ENCODE data around the gene EYA3.

Gene EYA3

GRCh38 chr1:27960762-27961645 lies 127.4 kb downstream of the EYA3 start:
- H3K9me3 ChIP-seq (ENCODE audit: low read length), result no peaks in the 10 kb centered on the region
- peaks cover 7% of the 10 kb centered on the region for H3K36me3 ChIP-seq (ENCODE audit: insufficient read depth, low read length)
- no peaks in the 10 kb centered on the region for H3K27me3 ChIP-seq (ENCODE audit: control insufficient read depth in 1 of 2, insufficient read depth in 2 of 2, low read length in 2 of 2)
- H3K27ac ChIP-seq (ENCODE audit: low read depth, low read length), result peak overlapping the region; percentile 100
- peaks cover 18% of the 10 kb centered on the region for H3K4me1 ChIP-seq (ENCODE audit: insufficient read depth, low read length)
- peak overlapping the region; percentile 82 for H3K9ac ChIP-seq (ENCODE audit: low read length)
- H3K4me3 ChIP-seq (ENCODE audit: low read depth in 1 of 2, low read length in 2 of 2), result peak overlapping the region; percentile 81 to 92

DNA sequence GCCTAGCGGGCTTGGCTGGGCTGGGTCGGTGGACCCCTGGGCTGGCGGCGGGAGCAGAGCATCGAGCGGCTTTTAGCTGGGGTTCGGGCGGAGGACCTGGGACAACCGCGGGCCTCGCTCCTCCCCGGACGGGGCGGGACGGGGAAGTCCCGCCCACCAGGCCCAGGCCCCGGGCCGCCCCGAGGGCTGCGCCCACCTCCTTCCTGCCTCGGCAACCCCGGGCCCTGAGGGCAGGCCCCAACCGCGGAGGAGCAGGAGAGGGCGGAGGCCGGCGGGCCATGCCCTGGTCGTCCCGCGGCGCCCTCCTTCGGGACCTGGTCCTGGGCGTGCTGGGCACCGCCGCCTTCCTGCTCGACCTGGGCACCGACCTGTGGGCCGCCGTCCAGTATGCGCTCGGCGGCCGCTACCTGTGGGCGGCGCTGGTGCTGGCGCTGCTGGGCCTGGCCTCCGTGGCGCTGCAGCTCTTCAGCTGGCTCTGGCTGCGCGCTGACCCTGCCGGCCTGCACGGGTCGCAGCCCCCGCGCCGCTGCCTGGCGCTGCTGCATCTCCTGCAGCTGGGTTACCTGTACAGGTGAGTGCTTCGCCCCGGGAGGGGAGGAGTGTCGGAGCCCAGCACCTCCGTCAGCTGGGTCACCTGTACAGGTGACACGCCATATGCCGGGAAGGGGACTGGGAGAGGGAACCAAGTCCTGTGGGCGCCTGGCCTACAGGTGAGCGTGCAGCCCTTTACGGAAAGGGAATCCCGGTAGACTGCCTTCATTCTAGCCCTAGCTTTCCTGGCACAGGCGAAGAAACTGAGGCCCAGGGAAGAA lies 128.4 kb downstream of the EYA3 start, which contains the start of gene XKR8:
XKR8 (plus strand) TSS at position 182 of the 812 bp plus-strand sequence; CDS start at position 279, 97 bp downstream.
- peak within 1 kb of the TSS; percentile 82 for H3K9ac ChIP-seq (ENCODE audit: low read length)
- H3K4me3 ChIP-seq (ENCODE audit: low read depth in 1 of 2, low read length in 2 of 2), result peak within 1 kb of the TSS; percentile 81 to 92
- H3K27ac ChIP-seq (ENCODE audit: low read depth, low read length), result peak within 1 kb of the TSS; percentile 100
- H3K27me3 ChIP-seq (ENCODE audit: control insufficient read depth in 1 of 2, insufficient read depth in 2 of 2, low read length in 2 of 2), result no peaks in the 10 kb centered on the region
- no peaks in the 10 kb centered on the region for H3K9me3 ChIP-seq (ENCODE audit: low read length)
- peaks cover 7% of the 10 kb centered on the region for H3K36me3 ChIP-seq (ENCODE audit: insufficient read depth, low read length)
- H3K4me1 ChIP-seq (ENCODE audit: insufficient read depth, low read length), result peaks cover 18% of the 10 kb centered on the region

GRCh38 chr1:27958513-27958912 lies 129.9 kb downstream of the EYA3 start:
- Histone ChIP-seq H3K9ac (ENCODE audit: low read length) (no peak overlapping the region), H3K36me3 (ENCODE audit: insufficient read depth, low read length) (no peaks in the 10 kb centered on the region), H3K27me3 (ENCODE audit: control insufficient read depth in 1 of 2, insufficient read depth in 2 of 2, low read length in 2 of 2) (no peaks in the 10 kb centered on the region), H3K9me3 (ENCODE audit: low read length) (no peaks in the 10 kb centered on the region), H3K4me1 (ENCODE audit: insufficient read depth, low read length) (peaks cover 18% of the 10 kb centered on the region), H3K4me3 (ENCODE audit: low read depth in 1 of 2, low read length in 2 of 2) (no peak overlapping the region), H3K27ac (ENCODE audit: low read depth, low read length) (no peak overlapping the region)

- H3K9ac ChIP-seq (ENCODE audit: low read length), result no peak overlapping the region
- no peaks in the 10 kb centered on the region for H3K27me3 ChIP-seq (ENCODE audit: control insufficient read depth in 1 of 2, insufficient read depth in 2 of 2, low read length in 2 of 2)
- no peak overlapping the region for H3K4me3 ChIP-seq (ENCODE audit: low read depth in 1 of 2, low read length in 2 of 2)
- peaks cover 18% of the 10 kb centered on the region for H3K4me1 ChIP-seq (ENCODE audit: insufficient read depth, low read length)
- no peak overlapping the region for H3K27ac ChIP-seq (ENCODE audit: low read depth, low read length)
- no peaks in the 10 kb centered on the region for H3K36me3 ChIP-seq (ENCODE audit: insufficient read depth, low read length)
- H3K9me3 ChIP-seq (ENCODE audit: low read length), result no peaks in the 10 kb centered on the region
Observed at GRCh38 chr1:27957655-27958054, 130.8 kb downstream of the EYA3 start.

GRCh38 chr1:27956761-27957160 lies 131.6 kb downstream of the EYA3 start:
- no peak overlapping the region for H3K9ac ChIP-seq (ENCODE audit: low read length)
- no peak overlapping the region for H3K27ac ChIP-seq (ENCODE audit: low read depth, low read length)
- H3K4me1 ChIP-seq (ENCODE audit: insufficient read depth, low read length), result peaks cover 18% of the 10 kb centered on the region
- H3K36me3 ChIP-seq (ENCODE audit: insufficient read depth, low read length), result no peaks in the 10 kb centered on the region
- H3K27me3 ChIP-seq (ENCODE audit: control insufficient read depth in 1 of 2, insufficient read depth in 2 of 2, low read length in 2 of 2), result no peaks in the 10 kb centered on the region
- no peaks in the 10 kb centered on the region for H3K9me3 ChIP-seq (ENCODE audit: low read length)
- no peak overlapping the region for H3K4me3 ChIP-seq (ENCODE audit: low read depth in 1 of 2, low read length in 2 of 2)

GRCh38 chr1:27955076-27955475 lies 133.3 kb downstream of the EYA3 start:
- Histone ChIP-seq H3K4me3 (ENCODE audit: low read depth in 1 of 2, low read length in 2 of 2) (no peak overlapping the region), H3K27ac (ENCODE audit: low read depth, low read length) (no peak overlapping the region), H3K9me3 (ENCODE audit: low read length) (no peaks in the 10 kb centered on the region), H3K4me1 (ENCODE audit: insufficient read depth, low read length) (peaks cover 3% of the 10 kb centered on the region), H3K36me3 (ENCODE audit: insufficient read depth, low read length) (no peaks in the 10 kb centered on the region), H3K9ac (ENCODE audit: low read length) (no peak overlapping the region), H3K27me3 (ENCODE audit: control insufficient read depth in 1 of 2, insufficient read depth in 2 of 2, low read length in 2 of 2) (no peaks in the 10 kb centered on the region)

GRCh38 chr1:27954186-27954585 lies 134.2 kb downstream of the EYA3 start:
- H3K27ac ChIP-seq (ENCODE audit: low read depth, low read length), result no peak overlapping the region

DNA sequence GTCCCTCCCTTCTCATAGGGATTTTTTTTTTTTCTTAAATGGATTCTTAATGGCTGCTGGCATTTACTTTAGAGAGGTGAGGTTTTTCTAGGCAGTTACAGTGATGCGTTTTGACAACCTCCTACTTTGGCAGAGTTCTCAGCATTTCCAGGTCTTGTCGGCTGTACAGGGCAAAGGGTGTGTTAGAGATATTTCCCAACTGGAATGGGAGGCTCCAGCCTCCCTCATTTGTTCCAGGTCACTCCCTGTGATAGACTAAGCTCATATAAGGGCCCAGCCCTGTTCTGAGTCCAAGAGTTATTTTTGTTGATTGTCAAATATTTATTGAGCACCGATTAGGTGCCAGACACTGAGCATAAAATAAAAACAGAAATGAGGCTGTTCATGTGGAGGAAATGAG lies 136.3 kb downstream of the EYA3 start:
- Histone ChIP-seq H3K9ac (ENCODE audit: low read length) (no peak overlapping the region), H3K27me3 (ENCODE audit: control insufficient read depth in 1 of 2, insufficient read depth in 2 of 2, low read length in 2 of 2) (no peaks in the 10 kb centered on the region), H3K4me1 (ENCODE audit: insufficient read depth, low read length) (no peaks in the 10 kb centered on the region), H3K27ac (ENCODE audit: low read depth, low read length) (no peak overlapping the region), H3K9me3 (ENCODE audit: low read length) (no peaks in the 10 kb centered on the region), H3K36me3 (ENCODE audit: insufficient read depth, low read length) (no peaks in the 10 kb centered on the region), H3K4me3 (ENCODE audit: low read depth in 1 of 2, low read length in 2 of 2) (no peak overlapping the region)

More at GRCh38 chr1:27954186-27954585, 134.2 kb downstream of the EYA3 start:
- no peaks in the 10 kb centered on the region for H3K27me3 ChIP-seq (ENCODE audit: control insufficient read depth in 1 of 2, insufficient read depth in 2 of 2, low read length in 2 of 2)
- peaks cover 3% of the 10 kb centered on the region for H3K4me1 ChIP-seq (ENCODE audit: insufficient read depth, low read length)
- H3K9ac ChIP-seq (ENCODE audit: low read length), result no peak overlapping the region
- no peaks in the 10 kb centered on the region for H3K36me3 ChIP-seq (ENCODE audit: insufficient read depth, low read length)
- H3K9me3 ChIP-seq (ENCODE audit: low read length), result no peaks in the 10 kb centered on the region
- no peak overlapping the region for H3K4me3 ChIP-seq (ENCODE audit: low read depth in 1 of 2, low read length in 2 of 2)

DNA sequence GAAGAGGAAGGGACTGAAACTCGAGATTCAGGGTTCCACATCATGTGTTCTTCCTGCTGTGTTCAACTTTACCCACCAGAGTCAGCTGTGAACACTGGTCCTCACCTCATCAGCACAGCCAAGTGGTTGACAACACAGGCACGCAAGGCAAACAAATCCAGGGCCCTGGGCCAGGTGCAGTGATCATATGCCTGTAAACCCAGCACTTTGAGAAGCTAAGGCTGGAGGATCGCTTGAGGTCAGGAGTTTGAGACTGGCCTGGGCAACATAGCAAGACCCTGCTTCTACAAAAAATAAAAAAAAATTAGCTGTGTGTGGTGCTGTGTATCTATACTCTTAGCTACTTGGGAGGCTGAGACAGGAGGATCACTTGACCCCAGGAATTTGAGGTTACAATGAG lies 137.0 kb downstream of the EYA3 start:
- Histone ChIP-seq H3K27me3 (ENCODE audit: control insufficient read depth in 1 of 2, insufficient read depth in 2 of 2, low read length in 2 of 2) (no peaks in the 10 kb centered on the region), H3K9ac (ENCODE audit: low read length) (no peak overlapping the region), H3K27ac (ENCODE audit: low read depth, low read length) (no peak overlapping the region), H3K9me3 (ENCODE audit: low read length) (no peaks in the 10 kb centered on the region), H3K4me1 (ENCODE audit: insufficient read depth, low read length) (no peaks in the 10 kb centered on the region), H3K4me3 (ENCODE audit: low read depth in 1 of 2, low read length in 2 of 2) (no peak overlapping the region), H3K36me3 (ENCODE audit: insufficient read depth, low read length) (no peaks in the 10 kb centered on the region)

DNA sequence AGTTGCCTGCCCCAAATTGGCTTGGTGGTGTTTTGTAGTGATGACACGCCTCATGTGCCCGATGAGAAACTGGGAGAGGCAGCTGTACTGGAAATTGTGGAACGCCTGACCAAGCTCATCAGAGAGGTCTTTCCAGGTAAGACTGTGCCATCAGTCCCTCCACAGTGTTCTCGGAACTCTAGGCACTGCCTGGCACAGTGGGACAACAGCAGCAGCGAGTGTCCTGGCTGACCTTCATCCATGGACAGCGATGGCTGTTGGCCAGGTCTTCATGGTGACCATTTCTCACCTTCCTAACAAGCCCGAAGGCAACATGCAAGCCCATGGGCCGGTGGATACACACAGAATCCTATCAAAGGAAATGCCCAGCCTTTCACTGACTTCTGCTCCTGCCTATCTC lies 139.4 kb downstream of the EYA3 start:
- Histone ChIP-seq H3K9ac (ENCODE audit: low read length) (no peak overlapping the region), H3K4me1 (ENCODE audit: insufficient read depth, low read length) (no peaks in the 10 kb centered on the region), H3K27me3 (ENCODE audit: control insufficient read depth in 1 of 2, insufficient read depth in 2 of 2, low read length in 2 of 2) (no peaks in the 10 kb centered on the region), H3K36me3 (ENCODE audit: insufficient read depth, low read length) (no peaks in the 10 kb centered on the region), H3K4me3 (ENCODE audit: low read depth in 1 of 2, low read length in 2 of 2) (no peak overlapping the region), H3K27ac (ENCODE audit: low read depth, low read length) (no peak overlapping the region), H3K9me3 (ENCODE audit: low read length) (no peaks in the 10 kb centered on the region)

GRCh38 chr1:27945020-27945419 lies 143.4 kb downstream of the EYA3 start:
- Histone ChIP-seq H3K4me3 (ENCODE audit: low read depth in 1 of 2, low read length in 2 of 2) (no peak overlapping the region), H3K9ac (ENCODE audit: low read length) (no peak overlapping the region), H3K27me3 (ENCODE audit: control insufficient read depth in 1 of 2, insufficient read depth in 2 of 2, low read length in 2 of 2) (no peaks in the 10 kb centered on the region), H3K9me3 (ENCODE audit: low read length) (no peaks in the 10 kb centered on the region), H3K4me1 (ENCODE audit: insufficient read depth, low read length) (no peaks in the 10 kb centered on the region), H3K36me3 (ENCODE audit: insufficient read depth, low read length) (no peaks in the 10 kb centered on the region), H3K27ac (ENCODE audit: low read depth, low read length) (no peak overlapping the region)

All from muscle layer of colon (tissue), 2 donors.